Mesenchymal stem cell (in vitro differentiated cells and primary cell): Measurements from ENCODE around the gene KLF16.

Experiments used
- DNase-seq: peaks from one replicate; pipeline ENCODE4 v3.0.0-alpha.2; 2013
- H2AFZ ChIP-seq: one replicate; pipeline ENCODE4 v1.6.1; 2013; ENCODE audit warnings: low read depth, mild to moderate bottlenecking, control low read depth, inconsistent platforms, low read length, moderate library complexity
- H2AK5ac ChIP-seq: 2 replicates; pipeline ENCODE4 v1.6.1; 2013; ENCODE audit warnings: low read length, moderate library complexity, mild to moderate bottlenecking, inconsistent platforms; ENCODE audit not compliant: severe bottlenecking
- H2BK120ac ChIP-seq: one replicate; pipeline ENCODE4 v1.6.1; 2013; ENCODE audit warnings: low read depth, mild to moderate bottlenecking, inconsistent platforms, low read length, moderate library complexity
- H2BK12ac ChIP-seq, 2 experiments: one replicate each; pipeline ENCODE4 v1.6.1; 2013; ENCODE audit warnings: inconsistent platforms in 2 of 2, low read length in 2 of 2, mild to moderate bottlenecking in 2 of 2, moderate library complexity in 2 of 2, control low read depth in 1 of 2
- H2BK15ac ChIP-seq: one replicate; pipeline ENCODE4 v1.6.1; 2013; ENCODE audit warnings: mild to moderate bottlenecking, low read depth, inconsistent platforms; ENCODE audit not compliant: poor library complexity, severe bottlenecking
- H2BK5ac ChIP-seq: 2 replicates; pipeline ENCODE4 v1.6.1; 2013; ENCODE audit warnings: low read depth, mild to moderate bottlenecking, low read length, control low read depth, inconsistent platforms; ENCODE audit not compliant: poor library complexity, severe bottlenecking
- H3K14ac ChIP-seq, 2 experiments: one replicate each; pipeline ENCODE4 v1.6.1; 2013; ENCODE audit warnings: inconsistent platforms in 2 of 2, low read length in 2 of 2, control low read depth in 1 of 2, mild to moderate bottlenecking in 1 of 2, moderate library complexity in 1 of 2
- H3K18ac ChIP-seq, 2 experiments: one replicate each; pipeline ENCODE4 v1.6.1; 2013; ENCODE audit warnings: inconsistent platforms in 2 of 2, low read length in 2 of 2, control low read depth in 1 of 2, low read depth in 1 of 2, mild to moderate bottlenecking in 1 of 2
- H3K23ac ChIP-seq, 2 experiments: one replicate each; pipeline ENCODE4 v1.6.1; 2013; ENCODE audit warnings: inconsistent platforms in 2 of 2, low read length in 2 of 2, mild to moderate bottlenecking in 2 of 2, moderate library complexity in 2 of 2, control low read depth in 1 of 2
- H3K27ac ChIP-seq: 2 replicates; pipeline ENCODE4 v1.5.1; 2013; ENCODE audit warnings: mild to moderate bottlenecking, moderate library complexity, low read length, control low read depth, inconsistent platforms; ENCODE audit not compliant: poor library complexity, severe bottlenecking
- H3K27me3 ChIP-seq, 2 experiments: 2 replicates each; pipeline versions ENCODE4 v1.6.1 to v1.7.0; 2013; ENCODE audit warnings: low read length in 2 of 2, mild to moderate bottlenecking in 2 of 2, moderate library complexity in 2 of 2, control low read depth in 1 of 2, inconsistent platforms in 1 of 2; ENCODE audit not compliant: control insufficient read depth in 1 of 2, insufficient read depth in 1 of 2
- H3K36me3 ChIP-seq, 2 experiments: 2 replicates each; pipeline versions ENCODE4 v1.6.1 to v1.7.0; 2013; ENCODE audit warnings: low read length in 2 of 2, control low read depth in 1 of 2, inconsistent platforms in 1 of 2, low read depth in 1 of 2, mild to moderate bottlenecking in 1 of 2; ENCODE audit not compliant: insufficient read depth in 2 of 2, control insufficient read depth in 1 of 2
- H3K4ac ChIP-seq, 2 experiments: one replicate each; pipeline ENCODE4 v1.6.1; 2013; ENCODE audit warnings: inconsistent platforms in 2 of 2, low read length in 2 of 2, mild to moderate bottlenecking in 2 of 2, moderate library complexity in 2 of 2, control low read depth in 1 of 2, low read depth in 1 of 2
- H3K4me1 ChIP-seq: 2 replicates; pipeline ENCODE4 v1.6.1; 2013; ENCODE audit warnings: low read depth, low read length, control low read depth; ENCODE audit not compliant: control insufficient read depth, insufficient read depth
- H3K4me2 ChIP-seq: 2 replicates; pipeline ENCODE4 v1.6.1; 2013; ENCODE audit warnings: low read length, mild to moderate bottlenecking, inconsistent platforms; ENCODE audit not compliant: poor library complexity, severe bottlenecking
- H3K4me3 ChIP-seq, 2 experiments: 2 replicates each; pipeline versions ENCODE4 v1.5.1 to v1.7.0; 2013; ENCODE audit warnings: low read length in 2 of 2, mild to moderate bottlenecking in 2 of 2, control low read depth in 1 of 2, low read depth in 1 of 2; ENCODE audit not compliant: insufficient read depth in 1 of 2
- H3K79me1 ChIP-seq: replicated peaks from 2 replicates; pipeline ENCODE4 v1.6.1; 2013; ENCODE audit warnings: mild to moderate bottlenecking, control low read depth, low read length, inconsistent platforms; ENCODE audit not compliant: poor library complexity, severe bottlenecking
- H3K9ac ChIP-seq: 2 replicates; pipeline ENCODE4 v1.7.0; 2013; ENCODE audit warnings: mild to moderate bottlenecking, low read length, moderate library complexity
- H3K9me3 ChIP-seq: 2 replicates; pipeline ENCODE4 v1.7.0; 2013; ENCODE audit warnings: mild to moderate bottlenecking, low read length; ENCODE audit not compliant: control insufficient read depth
- H4K8ac ChIP-seq: one replicate; pipeline ENCODE4 v1.6.1; 2013; ENCODE audit warnings: inconsistent platforms, mild to moderate bottlenecking, low read length, moderate library complexity
- H4K91ac ChIP-seq: one replicate; pipeline ENCODE4 v1.6.1; 2013; ENCODE audit warnings: mild to moderate bottlenecking, low read length, inconsistent platforms
- WGBS: methylation state at CpG from one replicate; pipeline ENCODE4 v1.1.7; 2013; ENCODE audit warnings: mixed read lengths; 5-methylcytosine and 5-hydroxymethylcytosine counted together

Gene KLF16

GRCh38 chr19:1819341-1820255, 43.8 kb downstream of the KLF16 start:
- Histone ChIP-seq H2AFZ (no peak overlapping the region), H3K4ac (no peak overlapping the region), H3K9ac (no peak overlapping the region), H3K79me1 (peaks cover 65% of the 10 kb centered on the region), H3K18ac (no peak overlapping the region), H3K27me3 (no peaks in the 10 kb centered on the region), H2AK5ac (no peak overlapping the region), H3K4me3 (no peak overlapping the region), H3K23ac (no peak overlapping the region), H3K4me2 (no peak overlapping the region), H3K4me1 (peaks cover 9% of the 10 kb centered on the region), H2BK12ac (no peak overlapping the region), H3K14ac (no peak overlapping the region), H4K91ac (no peak overlapping the region), H3K36me3 (peaks cover 72 to 97% of the 10 kb centered on the region in 2 experiments), H3K9me3 (no peaks in the 10 kb centered on the region), H2BK120ac (no peak overlapping the region), H2BK5ac (no peak overlapping the region), H4K8ac (no peak overlapping the region), H3K27ac (no peak overlapping the region), H2BK15ac (no peak overlapping the region)
- WGBS = 85% methylated on average over 43 of the region's 43 CpGs
- DNase-seq = no peak

- H3K4me1 ChIP-seq = peaks cover 6% of the 10 kb centered on the region
- no peak overlapping the region for H2BK12ac ChIP-seq
- no peak overlapping the region for H3K18ac ChIP-seq
- H3K4me2 ChIP-seq = no peak overlapping the region
- no peak overlapping the region for H3K4me3 ChIP-seq
- H3K27me3 ChIP-seq = no peaks in the 10 kb centered on the region
- H3K9me3 ChIP-seq = no peaks in the 10 kb centered on the region
- DNase-seq = no peak
- no peak overlapping the region for H2BK15ac ChIP-seq
- no peak overlapping the region for H3K27ac ChIP-seq
- no peak overlapping the region for H2AK5ac ChIP-seq
- WGBS = 96% methylated on average over 26 of the region's 33 CpGs
- no peak overlapping the region for H3K14ac ChIP-seq
- no peak overlapping the region for H3K23ac ChIP-seq
- H2BK120ac ChIP-seq = no peak overlapping the region
- no peak overlapping the region for H4K8ac ChIP-seq
- no peak overlapping the region for H3K4ac ChIP-seq
- peaks cover 59% of the 10 kb centered on the region for H3K79me1 ChIP-seq
- no peak overlapping the region for H3K9ac ChIP-seq
- peaks cover 64 to 94% of the 10 kb centered on the region in 2 experiments for H3K36me3 ChIP-seq
- no peak overlapping the region for H2AFZ ChIP-seq
- no peak overlapping the region for H4K91ac ChIP-seq
- H2BK5ac ChIP-seq = no peak overlapping the region
Observed at GRCh38 chr19:1818549-1819195, 44.7 kb downstream of the KLF16 start.

- Histone ChIP-seq H3K27ac (no peak overlapping the region), H3K4me1 (peaks cover 7% of the 10 kb centered on the region), H2AK5ac (no peak overlapping the region), H3K18ac (no peak overlapping the region), H3K79me1 (peaks cover 49% of the 10 kb centered on the region), H3K14ac (no peak overlapping the region), H3K4ac (no peak overlapping the region), H3K9me3 (no peaks in the 10 kb centered on the region), H3K27me3 (no peaks in the 10 kb centered on the region), H3K23ac (no peak overlapping the region), H3K36me3 (peaks cover 56 to 84% of the 10 kb centered on the region in 2 experiments), H3K4me2 (no peak overlapping the region), H2BK120ac (no peak overlapping the region), H2AFZ (no peak overlapping the region), H4K91ac (no peak overlapping the region), H3K4me3 (no peak overlapping the region), H2BK5ac (no peak overlapping the region), H3K9ac (no peak overlapping the region), H2BK15ac (no peak overlapping the region), H2BK12ac (no peak overlapping the region), H4K8ac (no peak overlapping the region)
- no peak for DNase-seq
- 96% methylated on average over 25 of the region's 25 CpGs for WGBS
Observed at GRCh38 chr19:1817553-1818179, 45.7 kb downstream of the KLF16 start.
